Ammon's horn (tissue), 1 donor: ENCODE results near the gene GABARAPL1.
A peak's percentile ranks its signal among the peaks of the same experiment; 100 is the strongest.
"Not testable (repeated sequence)": the region's sequence is repeated elsewhere in the genome, so short reads cannot be mapped to it uniquely, and the experiment has no call there.

Source experiments
- DNase-seq: peaks from one replicate; pipeline ENCODE4 v3.0.0-alpha.2; 2016; ENCODE audit warnings: low spot score

The GABARAPL1 gene

DNA sequence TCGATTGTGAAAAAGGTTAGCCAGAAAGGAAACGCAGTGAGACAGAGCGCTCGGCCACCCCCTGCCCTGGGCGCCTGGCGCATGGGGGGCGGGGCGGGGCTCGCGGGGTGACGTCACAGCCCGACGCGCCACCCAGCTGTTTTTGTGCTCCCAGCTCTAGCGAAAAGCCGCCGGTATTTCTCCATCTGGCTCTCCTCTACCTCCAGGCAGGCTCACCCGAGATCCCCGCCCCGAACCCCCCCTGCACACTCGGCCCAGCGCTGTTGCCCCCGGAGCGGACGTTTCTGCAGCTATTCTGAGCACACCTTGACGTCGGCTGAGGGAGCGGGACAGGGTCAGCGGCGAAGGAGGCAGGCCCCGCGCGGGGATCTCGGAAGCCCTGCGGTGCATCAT, at the start of gene GABARAPL1:
TSS of gene GABARAPL1 (plus strand) at position 139 of the 393 bp plus-strand sequence. CDS start at position 392, 253 bp downstream.
- peak; percentile 88 for DNase-seq

GRCh38 chr12:10163084-10163483, 49.6 kb upstream of the GABARAPL1 start:
- DNase-seq = no peak

- no peak for DNase-seq
Measured at GRCh38 chr12:10165421-10165820, 47.3 kb upstream of the GABARAPL1 start.

DNA sequence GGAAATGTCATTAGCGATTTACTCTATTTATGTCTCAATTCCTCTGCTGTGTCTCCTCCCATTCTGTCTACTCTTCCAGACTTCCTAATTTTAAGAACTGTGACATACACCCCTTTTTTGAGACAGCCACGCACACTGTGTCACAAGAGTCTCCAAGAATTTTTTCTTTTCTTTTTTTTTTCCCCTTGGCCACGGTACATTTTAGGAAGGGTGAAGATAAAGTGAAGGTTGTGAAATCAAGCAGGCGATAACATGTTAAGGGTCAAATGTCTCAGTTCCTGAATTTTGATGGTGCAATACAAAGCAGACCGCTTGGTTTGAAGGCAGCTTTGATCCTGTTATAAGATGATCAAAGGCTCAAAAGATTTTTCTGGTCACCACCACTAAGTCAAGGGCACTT, 45.1 kb upstream of the GABARAPL1 start:
- peak; percentile 35 for DNase-seq

DNA sequence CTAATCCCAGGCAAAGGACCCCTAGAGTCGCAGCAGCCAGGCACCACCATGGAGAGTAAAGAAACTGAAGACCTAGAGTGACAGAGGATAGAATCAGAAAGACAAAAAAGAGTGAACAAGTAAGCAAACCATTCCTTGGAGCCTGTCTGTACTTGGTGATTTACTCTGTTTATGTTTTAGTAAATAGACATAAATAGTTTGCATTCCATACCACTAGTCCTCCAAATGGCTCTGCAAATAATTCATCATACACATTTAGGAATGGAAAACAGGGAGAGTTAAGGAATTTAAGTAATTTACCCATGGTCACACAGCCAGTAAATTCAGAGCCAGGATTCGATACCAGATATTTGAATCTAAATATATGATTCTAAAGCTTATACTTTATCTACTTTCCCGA, 43.6 kb upstream of the GABARAPL1 start:
- no peak for DNase-seq

- DNase-seq = no peak
Measured at GRCh38 chr12:10170216-10170615, 42.5 kb upstream of the GABARAPL1 start.

- no peak for DNase-seq
Measured at GRCh38 chr12:10171973-10172728, 40.5 kb upstream of the GABARAPL1 start, which contains the start of gene OLR1. Gene OLR1 (minus strand): TSS chr12:10172132. CDS start chr12:10172077, 55 bp downstream.

- DNase-seq = no peak
Measured at GRCh38 chr12:10174986-10175614, 37.6 kb upstream of the GABARAPL1 start.

- no peak for DNase-seq
Measured at GRCh38 chr12:10175846-10176636, 36.6 kb upstream of the GABARAPL1 start.

GRCh38 chr12:10178821-10179220, 33.9 kb upstream of the GABARAPL1 start, which contains the start of gene TMEM52B:
Gene TMEM52B (plus strand): TSS chr12:10179032. CDS start chr12:10179575, 543 bp downstream.
- no peak for DNase-seq

DNA sequence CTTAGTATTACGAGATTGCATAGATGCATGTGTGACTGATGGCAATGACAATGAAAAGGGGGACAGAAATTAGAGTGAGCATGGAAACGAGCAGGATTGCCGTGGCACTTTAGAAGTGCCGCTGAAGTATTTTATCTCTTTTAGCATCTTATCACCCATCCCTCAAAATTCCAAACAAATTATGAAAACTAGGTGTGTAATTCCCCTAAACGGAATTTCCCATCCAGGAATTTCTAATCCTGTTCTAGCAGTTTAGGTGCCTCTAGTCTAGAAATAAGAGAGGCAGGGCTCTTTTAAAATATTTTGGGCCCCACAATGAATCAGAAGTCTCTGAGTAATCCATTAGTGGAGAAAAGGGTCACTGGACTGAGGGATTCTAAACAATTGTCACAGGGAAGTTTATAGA, 32.9 kb upstream of the GABARAPL1 start:
- DNase-seq = no peak

- DNase-seq = no peak
Measured at GRCh38 chr12:10182354-10183049, 30.2 kb upstream of the GABARAPL1 start.

- no peak for DNase-seq
Measured at GRCh38 chr12:10184261-10184843, 28.3 kb upstream of the GABARAPL1 start.

DNA sequence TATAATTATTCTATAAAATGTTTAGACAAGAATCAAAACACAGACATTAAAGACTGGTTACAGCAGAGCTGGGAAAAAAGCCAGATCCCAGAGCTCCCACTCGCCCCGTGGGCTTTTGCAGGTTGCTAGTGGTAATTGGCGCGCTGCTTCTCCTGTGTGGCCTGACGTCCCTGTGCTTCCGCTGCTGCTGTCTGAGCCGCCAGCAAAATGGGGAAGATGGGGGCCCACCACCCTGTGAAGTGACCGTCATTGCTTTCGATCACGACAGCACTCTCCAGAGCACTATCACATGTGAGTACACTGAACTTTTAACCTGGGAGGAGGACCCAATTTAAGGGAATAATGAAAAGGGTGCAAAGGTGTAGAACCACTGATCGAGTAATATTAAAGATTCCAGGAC, 26.4 kb upstream of the GABARAPL1 start:
- peak; percentile 83 for DNase-seq

DNA sequence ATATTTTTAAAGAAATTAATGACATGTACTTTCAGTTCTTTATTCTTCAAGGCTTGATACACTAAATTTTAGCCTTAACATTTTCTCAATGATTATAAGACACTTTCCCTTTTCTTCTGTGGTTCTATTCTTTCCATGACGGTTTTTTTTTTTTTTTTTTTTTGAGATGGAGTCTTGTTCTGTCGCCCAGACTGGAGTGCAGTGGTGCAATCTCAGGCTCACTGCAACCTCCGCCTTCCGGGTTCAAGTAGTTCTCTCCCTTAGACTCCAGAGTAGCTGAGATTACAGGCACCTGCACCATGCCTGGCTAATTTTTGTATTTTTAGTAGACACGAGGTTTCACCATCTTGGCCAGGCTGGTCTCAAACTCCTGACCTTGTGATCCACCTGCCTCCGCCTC, 25.7 kb upstream of the GABARAPL1 start:
- DNase-seq = not testable (repeated sequence)

DNA sequence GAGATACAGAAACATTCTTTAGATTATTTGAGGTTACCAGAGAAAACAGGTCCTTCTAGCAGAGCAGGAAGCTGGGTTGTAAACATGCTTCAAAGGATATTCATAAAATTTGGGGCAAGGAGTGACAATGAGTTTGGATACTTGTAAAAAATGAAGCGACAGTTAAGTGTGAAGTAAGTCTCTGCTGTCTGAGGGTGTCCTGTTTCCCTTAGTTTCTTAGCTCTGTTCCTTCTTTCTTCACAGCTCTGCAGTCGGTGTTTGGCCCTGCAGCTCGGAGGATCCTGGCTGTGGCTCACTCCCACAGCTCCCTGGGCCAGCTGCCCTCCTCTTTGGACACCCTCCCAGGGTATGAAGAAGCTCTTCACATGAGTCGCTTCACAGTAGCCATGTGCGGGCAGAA, 23.0 kb upstream of the GABARAPL1 start:
- peak; percentile 59 for DNase-seq

DNA sequence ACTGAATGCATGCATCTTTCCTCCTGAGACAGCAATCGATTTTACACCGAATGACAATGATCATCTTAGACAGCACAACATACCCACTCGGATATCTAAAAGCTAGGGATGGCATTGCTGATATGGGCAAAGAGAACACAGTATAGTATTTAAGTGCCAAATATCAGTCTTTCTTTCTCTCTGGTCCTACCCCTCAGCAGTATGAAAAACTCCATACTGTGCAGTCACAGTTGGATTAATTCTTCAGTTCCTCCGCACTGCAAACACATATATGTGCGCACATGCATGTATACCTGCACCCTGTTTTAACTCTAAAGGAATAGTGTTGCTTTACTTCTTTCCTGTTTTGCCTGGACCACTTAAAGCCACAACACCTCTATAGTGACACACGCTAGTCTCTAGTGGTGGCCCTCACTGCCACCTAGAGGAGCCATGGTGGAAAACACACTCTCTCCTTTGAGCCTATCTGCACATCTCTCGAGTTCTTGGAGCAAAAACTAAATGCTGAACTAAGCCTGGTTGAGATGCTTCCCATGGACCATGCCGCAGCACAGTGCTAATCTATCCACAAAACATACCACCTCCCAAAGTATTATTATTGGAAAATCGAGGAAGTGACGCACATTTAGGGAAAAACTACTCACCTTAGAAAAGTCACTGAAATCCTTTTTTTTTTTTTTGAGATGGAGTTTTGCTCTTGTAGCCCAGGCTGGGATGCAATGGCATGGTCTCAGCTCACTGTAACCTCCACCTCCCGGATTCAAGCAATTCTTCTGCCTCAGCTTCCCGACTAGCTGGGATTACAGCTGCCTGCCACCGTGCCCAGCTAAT, 21.9 kb upstream of the GABARAPL1 start:
- DNase-seq = peak; percentile 91

- no peak for DNase-seq
Measured at GRCh38 chr12:10191865-10192264, 20.8 kb upstream of the GABARAPL1 start.

DNA sequence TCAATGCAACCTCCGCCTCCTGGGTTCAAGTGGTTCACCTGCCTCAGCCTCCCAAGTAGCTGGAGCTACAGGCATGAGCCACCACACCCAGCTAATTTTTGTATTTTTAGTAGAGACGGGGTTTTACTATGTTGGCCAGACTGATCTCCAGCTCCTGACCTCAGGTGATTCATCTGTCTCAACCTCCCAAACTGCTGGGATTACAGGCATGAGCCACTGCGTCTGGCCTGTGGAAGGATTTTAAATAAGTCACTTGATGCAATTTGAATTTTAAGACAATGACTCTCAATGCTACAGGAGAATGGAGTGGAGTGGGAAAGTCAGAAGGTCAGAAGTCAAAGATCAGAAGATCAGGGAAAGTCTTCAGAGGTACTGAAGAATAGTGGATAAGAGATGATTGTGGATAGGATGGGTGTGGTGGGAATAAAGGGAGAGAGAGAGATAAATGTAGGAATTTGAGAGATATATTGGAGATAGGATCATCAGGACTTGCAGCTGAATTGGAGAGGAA, 18.5 kb upstream of the GABARAPL1 start:
- DNase-seq = no peak

DNA sequence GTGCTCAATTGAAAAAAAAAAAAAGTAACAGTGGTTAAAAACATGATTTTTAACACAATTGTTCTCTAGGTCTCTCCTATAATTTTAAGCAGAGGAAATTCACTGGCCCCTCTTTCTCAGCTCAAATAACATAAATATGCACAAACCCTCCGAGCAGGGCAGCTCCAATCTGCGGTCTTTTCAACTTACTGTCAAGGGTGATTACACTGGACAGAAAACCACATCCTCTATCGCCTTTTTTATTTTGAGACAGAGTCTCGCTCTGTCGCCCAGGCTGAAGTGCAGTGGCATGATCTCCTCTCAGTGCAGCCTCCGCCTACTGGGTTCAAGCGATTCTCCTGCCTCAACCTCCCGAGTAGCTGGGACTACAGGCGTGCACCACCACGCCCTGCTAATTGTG, 16.5 kb upstream of the GABARAPL1 start:
- no peak for DNase-seq
